ENCODE data around the gene NUMB.

GRCh38 chr14:73455294-73455693 is 3.1 kb downstream of the NUMB start:
- no peak for TF ChIP-seq CTCF (conservative IDR thresholded peaks at IDR 0.05; ENCODE audit: low read depth, low read length)
- no peak for TF ChIP-seq ELK1 (IDR thresholded peaks at IDR 0.05; ENCODE audit: borderline replicate concordance, low read depth, low read length)
- TF ChIP-seq RFX5 (IDR thresholded peaks at IDR 0.05; ENCODE audit: low read depth, low read length) = no peak
- TF ChIP-seq POLR2A (IDR thresholded peaks at IDR 0.05; ENCODE audit: low read depth, low read length) = no peak
- TF ChIP-seq SMC3 (IDR thresholded peaks at IDR 0.05; ENCODE audit: low read depth, low read length) = no peak
- no peak for TF ChIP-seq MAFK (IDR thresholded peaks at IDR 0.05; ENCODE audit: low read depth, low read length)

Measured in IMR-90 (cell line).